HL-60 (cell line): ENCODE measurements around the gene PIWIL1.

Experiments
- DNase-seq, 2 experiments: peaks; one replicate each; pipeline ENCODE4 v3.0.0-alpha.2; 2010 to 2020; ENCODE audit warnings: low read depth in 1 of 2, low spot score in 1 of 2
- H3K27ac ChIP-seq: fragments of 250-450 bp; sonication (Bioruptor Pico); replicated peaks from 2 replicates; pipeline ENCODE4 v1.5.1; 2020; ENCODE audit warnings: mild to moderate bottlenecking, moderate library complexity
- H3K27me3 ChIP-seq: fragments of 250-450 bp; sonication (Bioruptor Pico); 2 replicates; pipeline ENCODE4 v1.5.1; 2021; ENCODE audit warnings: mild to moderate bottlenecking, moderate library complexity; ENCODE audit not compliant: insufficient read depth, poor library complexity, severe bottlenecking
- H3K4me3 ChIP-seq: replicated peaks from 2 replicates; pipeline ENCODE4 v1.5.1; 2011; ENCODE audit warnings: mild to moderate bottlenecking, control low read depth, low read length; ENCODE audit not compliant: insufficient read depth
- GABPA ChIP-seq: IDR thresholded peaks from 2 replicates; pipeline ENCODE4 v1.6.1; 2012; ENCODE audit warnings: low read depth
- POLR2AphosphoS5 ChIP-seq: IDR thresholded peaks from 2 replicates; pipeline ENCODE4 v1.6.1; 2012; ENCODE audit warnings: low read depth
- SPI1 ChIP-seq: IDR thresholded peaks from 2 replicates; pipeline ENCODE4 v1.6.1; 2012; ENCODE audit warnings: low read depth, mild to moderate bottlenecking, borderline replicate concordance
- long read RNA-seq: library from polyadenylated mRNA; unstranded; transcript quantifications from one replicate; pipeline ENCODE4 v2.0.0, GENCODE V29; 2020
- TF ChIP-seq, protein P1 (sequence below): IDR thresholded peaks from 2 replicates; pipeline ENCODE4 v1.6.1; 2012; ENCODE audit warnings: low read depth; ENCODE audit not compliant: insufficient replicate concordance
- TF ChIP-seq, protein P2 (sequence below): IDR thresholded peaks from one replicate; pipeline ENCODE4 v1.5.1; 2011; ENCODE audit warnings: low read length, control low read depth, inconsistent platforms; ENCODE audit not compliant: insufficient read depth

PIWIL1 gene
- long read RNA-seq = 0 reads

DNA sequence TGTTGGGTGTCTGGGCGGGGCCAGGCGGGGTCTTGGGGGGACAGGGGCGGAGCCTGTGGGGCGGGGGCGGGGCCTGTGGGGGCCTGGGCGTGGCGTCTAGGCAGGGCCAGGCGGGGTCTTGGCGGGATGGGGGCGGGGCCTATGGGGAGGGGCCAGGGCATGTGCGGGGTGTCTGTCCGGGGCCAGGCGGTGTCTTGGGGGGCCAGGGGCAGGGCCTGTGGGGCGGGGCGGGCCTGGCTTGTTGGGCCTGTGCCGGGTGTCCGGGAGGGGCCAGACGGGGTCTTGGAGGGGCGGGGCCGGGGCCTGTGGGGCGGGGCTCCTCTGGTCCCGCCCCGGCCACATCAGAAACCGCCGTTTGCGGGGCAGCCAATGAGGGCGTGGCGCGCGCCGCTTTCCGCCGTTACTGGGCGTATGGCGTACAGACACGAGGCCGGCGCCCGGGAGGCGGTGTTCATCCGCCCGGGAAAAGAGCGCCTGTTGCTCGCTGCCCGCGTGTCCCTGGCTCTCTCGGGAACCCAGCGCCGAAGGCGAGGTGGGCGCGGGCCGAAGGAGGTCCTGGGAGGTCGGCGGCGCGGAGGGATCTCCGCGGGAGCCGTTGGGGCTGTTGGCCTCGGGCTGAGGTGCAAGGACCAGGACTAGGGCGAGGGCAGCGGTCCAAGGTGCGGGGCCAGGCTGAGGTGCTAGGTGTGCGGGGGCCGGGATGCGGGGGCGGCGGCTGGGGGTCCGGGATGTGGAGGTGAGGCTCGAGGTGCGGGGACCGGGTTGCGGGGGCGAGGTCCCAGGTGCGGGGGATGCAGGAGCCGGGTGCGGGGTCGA, at the start of gene PIWIL1:
Gene PIWIL1, plus strand, starts transcription at position 400 of the 816 bp plus-strand sequence. CDS start 4,705 bp downstream, outside the sequence.
- DNase-seq = no peak
- no peak for TF ChIP-seq SPI1
- TF ChIP-seq, protein P1, sequence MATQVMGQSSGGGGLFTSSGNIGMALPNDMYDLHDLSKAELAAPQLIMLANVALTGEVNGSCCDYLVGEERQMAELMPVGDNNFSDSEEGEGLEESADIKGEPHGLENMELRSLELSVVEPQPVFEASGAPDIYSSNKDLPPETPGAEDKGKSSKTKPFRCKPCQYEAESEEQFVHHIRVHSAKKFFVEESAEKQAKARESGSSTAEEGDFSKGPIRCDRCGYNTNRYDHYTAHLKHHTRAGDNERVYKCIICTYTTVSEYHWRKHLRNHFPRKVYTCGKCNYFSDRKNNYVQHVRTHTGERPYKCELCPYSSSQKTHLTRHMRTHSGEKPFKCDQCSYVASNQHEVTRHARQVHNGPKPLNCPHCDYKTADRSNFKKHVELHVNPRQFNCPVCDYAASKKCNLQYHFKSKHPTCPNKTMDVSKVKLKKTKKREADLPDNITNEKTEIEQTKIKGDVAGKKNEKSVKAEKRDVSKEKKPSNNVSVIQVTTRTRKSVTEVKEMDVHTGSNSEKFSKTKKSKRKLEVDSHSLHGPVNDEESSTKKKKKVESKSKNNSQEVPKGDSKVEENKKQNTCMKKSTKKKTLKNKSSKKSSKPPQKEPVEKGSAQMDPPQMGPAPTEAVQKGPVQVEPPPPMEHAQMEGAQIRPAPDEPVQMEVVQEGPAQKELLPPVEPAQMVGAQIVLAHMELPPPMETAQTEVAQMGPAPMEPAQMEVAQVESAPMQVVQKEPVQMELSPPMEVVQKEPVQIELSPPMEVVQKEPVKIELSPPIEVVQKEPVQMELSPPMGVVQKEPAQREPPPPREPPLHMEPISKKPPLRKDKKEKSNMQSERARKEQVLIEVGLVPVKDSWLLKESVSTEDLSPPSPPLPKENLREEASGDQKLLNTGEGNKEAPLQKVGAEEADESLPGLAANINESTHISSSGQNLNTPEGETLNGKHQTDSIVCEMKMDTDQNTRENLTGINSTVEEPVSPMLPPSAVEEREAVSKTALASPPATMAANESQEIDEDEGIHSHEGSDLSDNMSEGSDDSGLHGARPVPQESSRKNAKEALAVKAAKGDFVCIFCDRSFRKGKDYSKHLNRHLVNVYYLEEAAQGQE = no peak
- no peak for TF ChIP-seq GABPA

DNA sequence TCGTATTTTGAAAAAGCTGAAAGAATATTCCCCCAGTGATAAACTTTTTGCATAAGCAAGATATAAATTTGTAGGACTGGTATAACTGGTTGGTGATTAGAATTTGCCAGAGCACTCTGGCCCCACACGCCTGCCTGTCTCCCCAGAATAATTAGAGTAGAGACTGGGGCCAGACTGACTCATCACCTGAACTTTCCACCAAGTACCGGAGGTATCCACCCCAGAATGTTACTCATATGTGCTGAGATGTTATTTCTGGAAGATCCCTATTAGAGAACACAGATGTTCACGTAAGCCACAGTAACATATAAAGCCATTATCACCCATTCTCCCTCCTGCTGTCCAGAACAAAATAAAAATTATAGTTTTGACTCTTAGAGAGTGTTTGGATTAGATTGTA, 49.5 kb upstream of the PIWIL1 start:
- TF ChIP-seq, protein P1 = no peak
- TF ChIP-seq, protein P2, sequence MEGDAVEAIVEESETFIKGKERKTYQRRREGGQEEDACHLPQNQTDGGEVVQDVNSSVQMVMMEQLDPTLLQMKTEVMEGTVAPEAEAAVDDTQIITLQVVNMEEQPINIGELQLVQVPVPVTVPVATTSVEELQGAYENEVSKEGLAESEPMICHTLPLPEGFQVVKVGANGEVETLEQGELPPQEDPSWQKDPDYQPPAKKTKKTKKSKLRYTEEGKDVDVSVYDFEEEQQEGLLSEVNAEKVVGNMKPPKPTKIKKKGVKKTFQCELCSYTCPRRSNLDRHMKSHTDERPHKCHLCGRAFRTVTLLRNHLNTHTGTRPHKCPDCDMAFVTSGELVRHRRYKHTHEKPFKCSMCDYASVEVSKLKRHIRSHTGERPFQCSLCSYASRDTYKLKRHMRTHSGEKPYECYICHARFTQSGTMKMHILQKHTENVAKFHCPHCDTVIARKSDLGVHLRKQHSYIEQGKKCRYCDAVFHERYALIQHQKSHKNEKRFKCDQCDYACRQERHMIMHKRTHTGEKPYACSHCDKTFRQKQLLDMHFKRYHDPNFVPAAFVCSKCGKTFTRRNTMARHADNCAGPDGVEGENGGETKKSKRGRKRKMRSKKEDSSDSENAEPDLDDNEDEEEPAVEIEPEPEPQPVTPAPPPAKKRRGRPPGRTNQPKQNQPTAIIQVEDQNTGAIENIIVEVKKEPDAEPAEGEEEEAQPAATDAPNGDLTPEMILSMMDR = no peak
- TF ChIP-seq GABPA (no peak), SPI1 (no peak), POLR2AphosphoS5 (no peak)

More for the DNA sequence above, at the start of gene PIWIL1:
- H3K4me3 ChIP-seq = no peak within 1 kb of the TSS
- peaks cover 5% of the 10 kb centered on the region for H3K27me3 ChIP-seq
- no peak within 1 kb of the TSS for H3K27ac ChIP-seq

DNA sequence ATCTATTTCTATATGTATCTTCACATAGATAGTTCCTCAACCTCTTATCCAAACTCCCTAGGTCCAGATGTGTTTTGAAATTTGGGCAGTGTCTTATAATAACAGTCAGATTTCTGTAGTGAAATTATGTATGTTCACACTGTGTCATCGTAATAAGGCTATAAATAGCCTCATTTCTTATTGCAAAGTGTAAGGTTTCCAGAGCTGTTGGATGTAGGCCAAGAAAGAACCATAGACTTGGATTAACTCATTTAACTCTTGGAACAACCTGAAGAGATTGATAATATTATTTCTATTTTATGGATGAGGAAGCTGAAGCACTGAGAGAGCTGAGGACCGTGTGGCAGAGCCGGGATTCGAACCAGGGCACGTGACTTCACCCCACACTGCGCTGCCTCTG, 49.0 kb upstream of the PIWIL1 start:
- TF ChIP-seq GABPA (no peak), POLR2AphosphoS5 (no peak), SPI1 (no peak)
- TF ChIP-seq, protein P2 = no peak
- TF ChIP-seq, protein P1 = no peak
- H3K27ac ChIP-seq = no peak overlapping the region
- no peaks in the 10 kb centered on the region for H3K27me3 ChIP-seq
- no peak for DNase-seq
- H3K4me3 ChIP-seq = no peak overlapping the region

More for the DNA sequence above, 49.5 kb upstream of the PIWIL1 start:
- no peak for DNase-seq
- no peak overlapping the region for H3K27ac ChIP-seq
- no peaks in the 10 kb centered on the region for H3K27me3 ChIP-seq
- H3K4me3 ChIP-seq = no peak overlapping the region
